Measurements from ENCODE around the gene KDF1. TPM values are rescaled to one million over a fixed set of nuclear protein-coding genes. Genes with fewer than 3 reads are reported as not detected.

The KDF1 gene
- total RNA-seq, 1 experiment from 2014 or later = 23.0 TPM

- DNase-seq (ENCODE audit: low read depth, low spot score) = no peak
- intact Hi-C loops (cut with micrococcal nuclease) = no loop called here
- H3K27me3 ChIP-seq (ENCODE audit: insufficient read depth, low read length) = no peaks in the 10 kb centered on the region
- no peaks in the 10 kb centered on the region for H3K9me3 ChIP-seq (ENCODE audit: control insufficient read depth in 1 of 2, insufficient read depth in 1 of 2, low read depth in 1 of 2, low read length in 2 of 2)
- H3K4me3 ChIP-seq (replicated peaks in 1 of 2; ENCODE audit: low read depth in 1 of 2, low read length in 2 of 2) = no peak overlapping the region
- BruUV-seq (replicated peaks) = no TSS peak
- H3K36me3 ChIP-seq (ENCODE audit: control insufficient read depth in 1 of 2, insufficient read depth in 2 of 2, low read length in 2 of 2) = no peaks in the 10 kb centered on the region
- no peaks in the 10 kb centered on the region for H3K79me2 ChIP-seq (ENCODE audit: insufficient read depth, low read length)
- H3K4me1 ChIP-seq (ENCODE audit: control insufficient read depth in 1 of 2, insufficient read depth in 2 of 2, low read length in 2 of 2) = peaks cover 5% of the 10 kb centered on the region in 2 experiments; a peak in 2 of 4 replicates
- no peak overlapping the region for H3K27ac ChIP-seq (ENCODE audit: low read depth, low read length)
- no peaks in the 10 kb centered on the region for H3K9me2 ChIP-seq (ENCODE audit: insufficient read depth)
- CTCF ChIA-PET = no interaction called here
- ATAC-seq = no peak
- TF ChIP-seq SIN3A (IDR thresholded peaks at IDR 0.05; ENCODE audit: low read depth) = no peak
- TF ChIP-seq ZBTB33 (IDR thresholded peaks at IDR 0.05; ENCODE audit: extremely low read depth, insufficient replicate concordance, low read length) = no peak
- no peak for TF ChIP-seq ZFX (IDR thresholded peaks at IDR 0.05)
- no peak for TF ChIP-seq TCF7L2 (IDR thresholded peaks at IDR 0.05; ENCODE audit: borderline replicate concordance, extremely low read depth, insufficient read depth, insufficient read length)
- no peak for TF ChIP-seq YY1 (IDR thresholded peaks at IDR 0.05; ENCODE audit: extremely low read depth, insufficient replicate concordance, low read depth, low read length)
- TF ChIP-seq CBX3 (IDR thresholded peaks at IDR 0.05; ENCODE audit: low read depth) = no peak
- no peak for TF ChIP-seq ZNF274 (IDR thresholded peaks at IDR 0.05; ENCODE audit: low read depth, low read length)
- no peak for TF ChIP-seq POLR2A (IDR thresholded peaks at IDR 0.05; ENCODE audit: borderline replicate concordance, extremely low read depth, insufficient read depth, insufficient read length)
- TF ChIP-seq SP1 (IDR thresholded peaks at IDR 0.05; ENCODE audit: low read depth) = no peak
- no peak for TF ChIP-seq EZH2phosphoT487 (IDR thresholded peaks at IDR 0.05; ENCODE audit: borderline replicate concordance)
- no peak for TF ChIP-seq EZH2 (IDR thresholded peaks at IDR 0.05)
- TF ChIP-seq CTCF (IDR thresholded peaks at IDR 0.05 in 2 of 3, conservative IDR thresholded peaks at IDR 0.05 in 1 of 3; ENCODE audit: borderline replicate concordance in 1 of 3, insufficient read depth in 1 of 3, low read depth in 2 of 3, low read length in 2 of 3) = no peak
- TF ChIP-seq EGR1 (IDR thresholded peaks at IDR 0.05; ENCODE audit: low read depth) = no peak
- no peak for TF ChIP-seq MAX (IDR thresholded peaks at IDR 0.05)
- no peak for TF ChIP-seq SRF (IDR thresholded peaks at IDR 0.05; ENCODE audit: low read depth)
- TF ChIP-seq JUND (IDR thresholded peaks at IDR 0.05) = no peak
- TF ChIP-seq REST (IDR thresholded peaks at IDR 0.05; ENCODE audit: low read depth) = no peak
- H4K20me1 ChIP-seq (ENCODE audit: insufficient read depth) = no peaks in the 10 kb centered on the region
- no peak overlapping the region for H3K9ac ChIP-seq (ENCODE audit: low read length)
- RAD21 ChIA-PET (ENCODE audit: low non-redundant PET in 1 of 2, low total read pairs in 2 of 2, uncharacterized antibody in 2 of 2, unreplicated experiment in 2 of 2) = no interaction called here
- H3K4me2 ChIP-seq (ENCODE audit: low read length) = no peak overlapping the region
- H2AFZ ChIP-seq (ENCODE audit: low read depth, low read length, poor library complexity, severe bottlenecking) = no peak overlapping the region
- POLR2A ChIA-PET = no interaction called here
Observed at GRCh38 chr1:26915204-26915842, 44.9 kb downstream of the KDF1 start.
